ENCODE data around the gene AQR.
"Not testable (repeated sequence)": the region's sequence is repeated elsewhere in the genome, so short reads cannot be mapped to it uniquely, and the experiment has no call there.

Gene AQR

GRCh38 chr15:34986326-34986725, 16.8 kb upstream of the AQR start:
- DNase-seq (ENCODE audit: extremely low read depth, low read depth) = no peak
- no peak for TF ChIP-seq CTCF (IDR thresholded peaks at IDR 0.05; ENCODE audit: low read depth, low read length)

- no peak for DNase-seq (ENCODE audit: extremely low read depth, low read depth)
- no peak for TF ChIP-seq CTCF (IDR thresholded peaks at IDR 0.05; ENCODE audit: low read depth, low read length)
Measured at GRCh38 chr15:34984889-34985630, 15.5 kb upstream of the AQR start.

- no peak for TF ChIP-seq CTCF (IDR thresholded peaks at IDR 0.05; ENCODE audit: low read depth, low read length)
- DNase-seq (ENCODE audit: extremely low read depth, low read depth) = no peak
Measured at GRCh38 chr15:34976743-34977142, 7.2 kb upstream of the AQR start.

GRCh38 chr15:34976073-34976472, 6.5 kb upstream of the AQR start:
- DNase-seq (ENCODE audit: extremely low read depth, low read depth) = no peak
- no peak for TF ChIP-seq CTCF (IDR thresholded peaks at IDR 0.05; ENCODE audit: low read depth, low read length)

- no peak for DNase-seq (ENCODE audit: extremely low read depth, low read depth)
- no peak for TF ChIP-seq CTCF (IDR thresholded peaks at IDR 0.05; ENCODE audit: low read depth, low read length)
Measured at GRCh38 chr15:34973512-34973911, 4.0 kb upstream of the AQR start.

GRCh38 chr15:34970098-34970643, 629 bp upstream of the AQR start:
- not testable (repeated sequence) for DNase-seq (ENCODE audit: extremely low read depth, low read depth)

- no peak for TF ChIP-seq CTCF (IDR thresholded peaks at IDR 0.05; ENCODE audit: low read depth, low read length)
- no peak for DNase-seq (ENCODE audit: extremely low read depth, low read depth)
Measured at GRCh38 chr15:34964277-34964676, 5.3 kb downstream of the AQR start.

- TF ChIP-seq CTCF (IDR thresholded peaks at IDR 0.05; ENCODE audit: low read depth, low read length) = no peak
- DNase-seq (ENCODE audit: extremely low read depth, low read depth) = no peak
Measured at GRCh38 chr15:34953851-34954250, 15.7 kb downstream of the AQR start.

All from AG09319 (cell line).